MM.1S (cell line): ENCODE results near the gene EPHB1.

Experiments
- DNase-seq: peaks from one replicate; pipeline ENCODE4 v3.0.0-alpha.2; 2015
- H2AFZ ChIP-seq: fragments of 300-600 bp; sonication (generic); 2 replicates; pipeline ENCODE4 v1.6.0; 2016; ENCODE audit warnings: antibody characterized with exemption, low read length
- H3F3A ChIP-seq: fragments of 300-600 bp; sonication (generic); 2 replicates; pipeline ENCODE4 v1.6.1; 2016; ENCODE audit warnings: mild to moderate bottlenecking, antibody characterized with exemption, low read length, moderate library complexity, mixed read lengths; ENCODE audit not compliant: insufficient read depth
- H3K27ac ChIP-seq: fragments of 300-600 bp; sonication (generic); 2 replicates; pipeline ENCODE4 v1.5.1; 2016; ENCODE audit warnings: mild to moderate bottlenecking, low read length
- H3K27me3 ChIP-seq: fragments of 300-600 bp; sonication (generic); replicated peaks from 2 replicates; pipeline ENCODE4 v1.6.0; 2016; ENCODE audit warnings: low read length; ENCODE audit not compliant: insufficient read depth
- H3K36me3 ChIP-seq: fragments of 300-600 bp; sonication (generic); replicated peaks from 2 replicates; pipeline ENCODE4 v1.6.1; 2016; ENCODE audit warnings: mild to moderate bottlenecking, low read length, mixed read lengths; ENCODE audit not compliant: insufficient read depth
- H3K4me1 ChIP-seq: fragments of 300-600 bp; sonication (generic); 2 replicates; pipeline ENCODE4 v1.6.1; 2016; ENCODE audit warnings: low read length, mixed read lengths
- H3K4me2 ChIP-seq: fragments of 300-600 bp; sonication (generic); 2 replicates; pipeline ENCODE4 v1.6.0; 2016; ENCODE audit warnings: low read depth, low read length
- H3K4me3 ChIP-seq: fragments of 300-600 bp; sonication (generic); 2 replicates; pipeline ENCODE4 v1.5.1; 2016; ENCODE audit warnings: low read length, mixed read lengths
- H3K79me2 ChIP-seq: fragments of 300-600 bp; sonication (generic); 2 replicates; pipeline ENCODE4 v1.6.1; 2016; ENCODE audit warnings: mixed run types, low read length, mixed read lengths
- H3K9ac ChIP-seq: fragments of 300-600 bp; sonication (generic); 2 replicates; pipeline ENCODE4 v1.6.1; 2016; ENCODE audit warnings: low read length, mixed read lengths
- H3K9me2 ChIP-seq: fragments of 300-600 bp; sonication (generic); replicated peaks from 2 replicates; pipeline ENCODE4 v1.6.1; 2016; ENCODE audit warnings: mild to moderate bottlenecking, low read length, mixed read lengths; ENCODE audit not compliant: insufficient read depth
- H3K9me3 ChIP-seq: fragments of 300-600 bp; sonication (generic); replicated peaks from 2 replicates; pipeline ENCODE4 v1.6.1; 2016; ENCODE audit warnings: mild to moderate bottlenecking, low read length, mixed read lengths; ENCODE audit not compliant: insufficient read depth
- H4K20me1 ChIP-seq: fragments of 300-600 bp; sonication (generic); 2 replicates; pipeline ENCODE4 v1.6.1; 2016; ENCODE audit warnings: mild to moderate bottlenecking, low read length, moderate library complexity, mixed read lengths; ENCODE audit not compliant: insufficient read depth
- EZH2 ChIP-seq: fragments of 300-600 bp; sonication (generic); optimal IDR thresholded peaks from 2 replicates; pipeline ENCODE3; 2017; ENCODE audit warnings: low read depth, mild to moderate bottlenecking, antibody characterized with exemption, low read length, mixed read lengths
- EZH2phosphoT487 ChIP-seq: fragments of 300-600 bp; sonication (generic); IDR thresholded peaks from 2 replicates; pipeline ENCODE4 v1.6.1; 2018; ENCODE audit warnings: antibody characterized with exemption, low read length
- TF ChIP-seq, protein P1 (sequence below): fragments of 300-600 bp; sonication (generic); IDR thresholded peaks from 2 replicates; pipeline ENCODE4 v1.5.1; 2016; ENCODE audit warnings: antibody characterized with exemption, low read length, mixed read lengths

The EPHB1 gene

GRCh38 chr3:135142530-135142929 is 347.5 kb downstream of the EPHB1 start:
- Histone ChIP-seq H3K36me3 (no peaks in the 10 kb centered on the region), H3K79me2 (no peaks in the 10 kb centered on the region), H3K9me2 (no peaks in the 10 kb centered on the region), H3F3A (no peaks in the 10 kb centered on the region), H3K9me3 (no peaks in the 10 kb centered on the region), H3K4me2 (no peak overlapping the region), H2AFZ (no peak overlapping the region), H3K4me3 (no peak overlapping the region), H3K4me1 (no peaks in the 10 kb centered on the region), H3K27ac (no peak overlapping the region), H3K9ac (no peak overlapping the region), H4K20me1 (no peaks in the 10 kb centered on the region), H3K27me3 (no peaks in the 10 kb centered on the region)
- TF ChIP-seq, protein P1, sequence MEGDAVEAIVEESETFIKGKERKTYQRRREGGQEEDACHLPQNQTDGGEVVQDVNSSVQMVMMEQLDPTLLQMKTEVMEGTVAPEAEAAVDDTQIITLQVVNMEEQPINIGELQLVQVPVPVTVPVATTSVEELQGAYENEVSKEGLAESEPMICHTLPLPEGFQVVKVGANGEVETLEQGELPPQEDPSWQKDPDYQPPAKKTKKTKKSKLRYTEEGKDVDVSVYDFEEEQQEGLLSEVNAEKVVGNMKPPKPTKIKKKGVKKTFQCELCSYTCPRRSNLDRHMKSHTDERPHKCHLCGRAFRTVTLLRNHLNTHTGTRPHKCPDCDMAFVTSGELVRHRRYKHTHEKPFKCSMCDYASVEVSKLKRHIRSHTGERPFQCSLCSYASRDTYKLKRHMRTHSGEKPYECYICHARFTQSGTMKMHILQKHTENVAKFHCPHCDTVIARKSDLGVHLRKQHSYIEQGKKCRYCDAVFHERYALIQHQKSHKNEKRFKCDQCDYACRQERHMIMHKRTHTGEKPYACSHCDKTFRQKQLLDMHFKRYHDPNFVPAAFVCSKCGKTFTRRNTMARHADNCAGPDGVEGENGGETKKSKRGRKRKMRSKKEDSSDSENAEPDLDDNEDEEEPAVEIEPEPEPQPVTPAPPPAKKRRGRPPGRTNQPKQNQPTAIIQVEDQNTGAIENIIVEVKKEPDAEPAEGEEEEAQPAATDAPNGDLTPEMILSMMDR, result no peak
- TF ChIP-seq EZH2phosphoT487 (no peak), EZH2 (no peak)
- no peak for DNase-seq

GRCh38 chr3:135143474-135143873 is 348.4 kb downstream of the EPHB1 start:
- Histone ChIP-seq H3K79me2 (no peaks in the 10 kb centered on the region), H3K4me2 (no peak overlapping the region), H3K36me3 (no peaks in the 10 kb centered on the region)

GRCh38 chr3:135145581-135145980 is 350.5 kb downstream of the EPHB1 start:
- Histone ChIP-seq H3K4me1 (no peaks in the 10 kb centered on the region), H3K36me3 (no peaks in the 10 kb centered on the region), H3K9me3 (no peaks in the 10 kb centered on the region), H3K79me2 (no peaks in the 10 kb centered on the region), H3K27me3 (no peaks in the 10 kb centered on the region), H3K9me2 (no peaks in the 10 kb centered on the region), H2AFZ (no peak overlapping the region), H3F3A (no peaks in the 10 kb centered on the region), H3K9ac (no peak overlapping the region), H3K27ac (no peak overlapping the region), H3K4me2 (no peak overlapping the region), H3K4me3 (no peak overlapping the region), H4K20me1 (no peaks in the 10 kb centered on the region)
- TF ChIP-seq, protein P1, result no peak
- TF ChIP-seq EZH2, result no peak
- no peak for DNase-seq

More at GRCh38 chr3:135143474-135143873, 348.4 kb downstream of the EPHB1 start:
- Histone ChIP-seq H2AFZ (no peak overlapping the region), H3K9ac (no peak overlapping the region), H3F3A (no peaks in the 10 kb centered on the region), H3K4me1 (no peaks in the 10 kb centered on the region), H3K27me3 (no peaks in the 10 kb centered on the region), H3K4me3 (no peak overlapping the region), H3K9me3 (no peaks in the 10 kb centered on the region), H4K20me1 (no peaks in the 10 kb centered on the region), H3K9me2 (no peaks in the 10 kb centered on the region), H3K27ac (no peak overlapping the region)
- TF ChIP-seq, protein P1, result no peak
- TF ChIP-seq EZH2, result no peak
- TF ChIP-seq EZH2phosphoT487, result no peak
- no peak for DNase-seq
